ENCODE results near the gene TAAR8. TPM values are rescaled to one million over a fixed set of nuclear protein-coding genes. Genes with fewer than 3 reads are reported as not detected.

TAAR8 gene, protein sequence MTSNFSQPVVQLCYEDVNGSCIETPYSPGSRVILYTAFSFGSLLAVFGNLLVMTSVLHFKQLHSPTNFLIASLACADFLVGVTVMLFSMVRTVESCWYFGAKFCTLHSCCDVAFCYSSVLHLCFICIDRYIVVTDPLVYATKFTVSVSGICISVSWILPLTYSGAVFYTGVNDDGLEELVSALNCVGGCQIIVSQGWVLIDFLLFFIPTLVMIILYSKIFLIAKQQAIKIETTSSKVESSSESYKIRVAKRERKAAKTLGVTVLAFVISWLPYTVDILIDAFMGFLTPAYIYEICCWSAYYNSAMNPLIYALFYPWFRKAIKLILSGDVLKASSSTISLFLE
- polyA plus RNA-seq (not detected in 3 replicates), polyA minus RNA-seq (not detected in 3 replicates)
- polyA plus RNA-seq (2011; ENCODE audit: low read depth) = not detected
- polyA plus RNA-seq (2011; cell fraction: cytosol; rRNA removed) = not detected in 2 replicates
- not detected in 2 replicates for polyA plus RNA-seq (2011; cell fraction: nucleus; rRNA removed)
- polyA plus RNA-seq (2012; ENCODE audit: low replicate concordance) = not detected in 2 replicates
- not detected for polyA minus RNA-seq (2011; cell fraction: cytosol; rRNA and poly(A)+ RNA removed)
- not detected in 2 replicates for polyA minus RNA-seq (2011; cell fraction: nucleus; rRNA and poly(A)+ RNA removed)

GRCh38 chr6:132552372-132552771 lies at the start of gene TAAR8:
Gene TAAR8 (plus strand): TSS chr6:132552672. CDS start chr6:132552693, 21 bp downstream.
- no peak within 1 kb of the TSS for H3K4me2 ChIP-seq (ENCODE audit: control insufficient read depth, extremely low read depth, insufficient read depth, low read depth, low read length)
- no peak within 1 kb of the TSS for H3K4me3 ChIP-seq (ENCODE audit: control insufficient read depth in 2 of 3, extremely low read depth in 1 of 3, insufficient read depth in 2 of 3, low read depth in 1 of 3, low read length in 3 of 3)
- no peaks in the 10 kb centered on the region for H3K9me3 ChIP-seq (ENCODE audit: control insufficient read depth, low read depth, low read length)
- no peak within 1 kb of the TSS for H2AFZ ChIP-seq (ENCODE audit: control insufficient read depth, low read length)
- H3K9me1 ChIP-seq (ENCODE audit: control insufficient read depth, extremely low read depth, insufficient read depth, low read length) = no peaks in the 10 kb centered on the region
- H3K36me3 ChIP-seq (ENCODE audit: control insufficient read depth in 2 of 2, extremely low read depth in 1 of 2, insufficient read depth in 2 of 2, low read length in 2 of 2) = no peaks in the 10 kb centered on the region
- dilution Hi-C loops (cut with MboI; ENCODE audit: extremely low pct_ligation_motif_present, low sequenced_read_pairs) = no loop called here
- no peak for FAIRE-seq
- no peaks in the 10 kb centered on the region for H4K20me1 ChIP-seq (ENCODE audit: control insufficient read depth, extremely low read depth, insufficient read depth, low read length)
- peaks cover 12% of the 10 kb centered on the region for H3K27me3 ChIP-seq (ENCODE audit: control insufficient read depth, extremely low read depth, insufficient read depth, low read length)
- H3K79me2 ChIP-seq (ENCODE audit: control insufficient read depth, insufficient read depth, low read length) = no peaks in the 10 kb centered on the region
- no peak within 1 kb of the TSS for H3K9ac ChIP-seq (ENCODE audit: control insufficient read depth, extremely low read depth, insufficient read depth, low read length)
- TF ChIP-seq, protein P1, sequence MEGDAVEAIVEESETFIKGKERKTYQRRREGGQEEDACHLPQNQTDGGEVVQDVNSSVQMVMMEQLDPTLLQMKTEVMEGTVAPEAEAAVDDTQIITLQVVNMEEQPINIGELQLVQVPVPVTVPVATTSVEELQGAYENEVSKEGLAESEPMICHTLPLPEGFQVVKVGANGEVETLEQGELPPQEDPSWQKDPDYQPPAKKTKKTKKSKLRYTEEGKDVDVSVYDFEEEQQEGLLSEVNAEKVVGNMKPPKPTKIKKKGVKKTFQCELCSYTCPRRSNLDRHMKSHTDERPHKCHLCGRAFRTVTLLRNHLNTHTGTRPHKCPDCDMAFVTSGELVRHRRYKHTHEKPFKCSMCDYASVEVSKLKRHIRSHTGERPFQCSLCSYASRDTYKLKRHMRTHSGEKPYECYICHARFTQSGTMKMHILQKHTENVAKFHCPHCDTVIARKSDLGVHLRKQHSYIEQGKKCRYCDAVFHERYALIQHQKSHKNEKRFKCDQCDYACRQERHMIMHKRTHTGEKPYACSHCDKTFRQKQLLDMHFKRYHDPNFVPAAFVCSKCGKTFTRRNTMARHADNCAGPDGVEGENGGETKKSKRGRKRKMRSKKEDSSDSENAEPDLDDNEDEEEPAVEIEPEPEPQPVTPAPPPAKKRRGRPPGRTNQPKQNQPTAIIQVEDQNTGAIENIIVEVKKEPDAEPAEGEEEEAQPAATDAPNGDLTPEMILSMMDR (optimal IDR thresholded peaks at IDR 0.05 in 1 of 3, IDR thresholded peaks at IDR 0.05 in 1 of 3, conservative IDR thresholded peaks at IDR 0.05 in 1 of 3; ENCODE audit: extremely low read depth in 1 of 3, insufficient read depth in 2 of 3, low read length in 3 of 3) = no peak
- TF ChIP-seq EZH2 (IDR thresholded peaks at IDR 0.05; ENCODE audit: low read length) = no peak
- H3K4me1 ChIP-seq (ENCODE audit: control insufficient read depth, extremely low read depth, insufficient read depth, low read length) = no peaks in the 10 kb centered on the region
- no peak for DNase-seq (ENCODE audit: low read depth, low spot score)
- no peak within 1 kb of the TSS for H3K27ac ChIP-seq (ENCODE audit: control insufficient read depth, insufficient read depth, low read length)

DNA sequence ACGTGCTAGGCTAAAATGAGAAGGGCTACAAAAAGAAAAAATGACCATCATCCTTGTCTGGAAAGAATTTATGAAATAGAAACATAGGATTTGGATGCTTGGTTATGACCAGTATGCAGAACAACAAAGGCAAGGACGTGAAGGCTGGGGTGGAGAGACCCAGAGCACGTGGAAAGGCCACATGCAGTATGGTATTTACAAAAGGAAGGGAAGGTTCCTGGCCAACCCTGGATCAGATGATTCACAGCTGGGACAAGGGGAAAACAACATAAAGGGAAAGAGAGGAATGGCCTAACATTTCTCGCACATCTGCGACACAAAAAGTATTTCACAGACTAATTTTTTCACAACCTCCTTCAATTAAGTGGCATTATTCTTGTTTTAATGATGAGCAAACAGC lies 47.7 kb upstream of the TAAR8 start:
- TF ChIP-seq EZH2 (IDR thresholded peaks at IDR 0.05; ENCODE audit: low read length) = no peak
- TF ChIP-seq, protein P1 (optimal IDR thresholded peaks at IDR 0.05 in 1 of 3, IDR thresholded peaks at IDR 0.05 in 1 of 3, conservative IDR thresholded peaks at IDR 0.05 in 1 of 3; ENCODE audit: extremely low read depth in 1 of 3, insufficient read depth in 2 of 3, low read length in 3 of 3) = no peak
- Histone ChIP-seq H3K9ac (ENCODE audit: control insufficient read depth, extremely low read depth, insufficient read depth, low read length) (no peak overlapping the region), H3K36me3 (ENCODE audit: control insufficient read depth in 2 of 2, extremely low read depth in 1 of 2, insufficient read depth in 2 of 2, low read length in 2 of 2) (peaks cover 2 to 12% of the 10 kb centered on the region in 2 experiments), H2AFZ (ENCODE audit: control insufficient read depth, low read length) (no peak overlapping the region), H4K20me1 (ENCODE audit: control insufficient read depth, extremely low read depth, insufficient read depth, low read length) (no peaks in the 10 kb centered on the region), H3K4me1 (ENCODE audit: control insufficient read depth, extremely low read depth, insufficient read depth, low read length) (no peaks in the 10 kb centered on the region), H3K4me2 (ENCODE audit: control insufficient read depth, extremely low read depth, insufficient read depth, low read depth, low read length) (no peak overlapping the region), H3K9me3 (ENCODE audit: control insufficient read depth, low read depth, low read length) (no peaks in the 10 kb centered on the region), H3K79me2 (ENCODE audit: control insufficient read depth, insufficient read depth, low read length) (peaks cover 53% of the 10 kb centered on the region), H3K27me3 (ENCODE audit: control insufficient read depth, extremely low read depth, insufficient read depth, low read length) (no peaks in the 10 kb centered on the region), H3K4me3 (ENCODE audit: control insufficient read depth in 2 of 3, extremely low read depth in 1 of 3, insufficient read depth in 2 of 3, low read depth in 1 of 3, low read length in 3 of 3) (no peak overlapping the region), H3K9me1 (ENCODE audit: control insufficient read depth, extremely low read depth, insufficient read depth, low read length) (peaks cover 2% of the 10 kb centered on the region), H3K27ac (ENCODE audit: control insufficient read depth, insufficient read depth, low read length) (no peak overlapping the region)
- dilution Hi-C loops (cut with MboI; ENCODE audit: extremely low pct_ligation_motif_present, low sequenced_read_pairs) = no loop called here
- DNase-seq (ENCODE audit: low read depth, low spot score) = no peak
- no peak for FAIRE-seq

Measured in keratinocyte (primary cell).